ENCODE data around the gene TGM2. TPM values are rescaled to one million over a fixed set of nuclear protein-coding genes. Genes with fewer than 3 reads are reported as not detected.

TGM2 gene
- total and polyA plus RNA-seq, 2 donors from 2014 or later: 44.6 to 611 TPM

GRCh38 chr20:38213607-38213940 is 48.5 kb upstream of the TGM2 start:
- Histone ChIP-seq H3K36me3 (ENCODE audit: control insufficient read depth in 2 of 3, insufficient read depth in 3 of 3, low read length in 3 of 3) (no peaks in the 10 kb centered on the region), H3K9ac (ENCODE audit: low read length in 3 of 3) (no peak overlapping the region), H3K4me3 (ENCODE audit: low read length in 3 of 3) (no peak overlapping the region), H3K27ac (ENCODE audit: low read depth in 2 of 2, low read length in 2 of 2) (no peak overlapping the region), H3K27me3 (ENCODE audit: control insufficient read depth, insufficient read depth, low read length) (no peaks in the 10 kb centered on the region), H3K4me1 (ENCODE audit: control insufficient read depth in 2 of 3, insufficient read depth in 2 of 3, low read depth in 1 of 3, low read length in 3 of 3) (no peaks in the 10 kb centered on the region), H3K9me3 (ENCODE audit: control insufficient read depth in 2 of 3, insufficient read depth in 1 of 3, low read length in 3 of 3) (no peaks in the 10 kb centered on the region)
- intact Hi-C loops (cut with DNase I): no loop called here
- DNase-seq (no peak), FAIRE-seq (no peak)
- no peak for TF ChIP-seq CTCF (IDR thresholded peaks at IDR 0.05; ENCODE audit: borderline replicate concordance, extremely low read depth, insufficient read depth)

GRCh38 chr20:38212806-38213606 is 47.9 kb upstream of the TGM2 start:
- H3K4me1 ChIP-seq (ENCODE audit: control insufficient read depth in 2 of 3, insufficient read depth in 2 of 3, low read depth in 1 of 3, low read length in 3 of 3): no peaks in the 10 kb centered on the region
- no peak overlapping the region for H3K9ac ChIP-seq (ENCODE audit: low read length in 3 of 3)
- FAIRE-seq (no peak), DNase-seq (no peak)
- intact Hi-C loops (cut with DNase I): no loop called here
- no peak for TF ChIP-seq CTCF (IDR thresholded peaks at IDR 0.05; ENCODE audit: borderline replicate concordance, extremely low read depth, insufficient read depth)
- H3K36me3 ChIP-seq (ENCODE audit: control insufficient read depth in 2 of 3, insufficient read depth in 3 of 3, low read length in 3 of 3): no peaks in the 10 kb centered on the region
- H3K4me3 ChIP-seq (ENCODE audit: low read length in 3 of 3): no peak overlapping the region
- H3K9me3 ChIP-seq (ENCODE audit: control insufficient read depth in 2 of 3, insufficient read depth in 1 of 3, low read length in 3 of 3): no peaks in the 10 kb centered on the region
- no peak overlapping the region for H3K27ac ChIP-seq (ENCODE audit: low read depth in 2 of 2, low read length in 2 of 2)
- no peaks in the 10 kb centered on the region for H3K27me3 ChIP-seq (ENCODE audit: control insufficient read depth, insufficient read depth, low read length)

GRCh38 chr20:38211200-38212097 is 46.4 kb upstream of the TGM2 start:
- Histone ChIP-seq H3K4me3 (ENCODE audit: low read length in 3 of 3) (no peak overlapping the region), H3K9ac (ENCODE audit: low read length in 3 of 3) (no peak overlapping the region), H3K27me3 (ENCODE audit: control insufficient read depth, insufficient read depth, low read length) (no peaks in the 10 kb centered on the region), H3K36me3 (ENCODE audit: control insufficient read depth in 2 of 3, insufficient read depth in 3 of 3, low read length in 3 of 3) (no peaks in the 10 kb centered on the region), H3K27ac (ENCODE audit: low read depth in 2 of 2, low read length in 2 of 2) (no peak overlapping the region), H3K9me3 (ENCODE audit: control insufficient read depth in 2 of 3, insufficient read depth in 1 of 3, low read length in 3 of 3) (no peaks in the 10 kb centered on the region), H3K4me1 (ENCODE audit: control insufficient read depth in 2 of 3, insufficient read depth in 2 of 3, low read depth in 1 of 3, low read length in 3 of 3) (no peaks in the 10 kb centered on the region)
- peak in 1 of 5 donors; percentile 17 for DNase-seq
- intact Hi-C loops (cut with DNase I): no loop called here
- no peak for FAIRE-seq
- TF ChIP-seq CTCF (IDR thresholded peaks at IDR 0.05; ENCODE audit: borderline replicate concordance, extremely low read depth, insufficient read depth): no peak

Data from kidney (tissue), 14 donors.